Measurements from ENCODE around the gene LIPM.
"Not testable (repeated sequence)": the region's sequence is repeated elsewhere in the genome, so short reads cannot be mapped to it uniquely, and the experiment has no call there.

LIPM gene

DNA sequence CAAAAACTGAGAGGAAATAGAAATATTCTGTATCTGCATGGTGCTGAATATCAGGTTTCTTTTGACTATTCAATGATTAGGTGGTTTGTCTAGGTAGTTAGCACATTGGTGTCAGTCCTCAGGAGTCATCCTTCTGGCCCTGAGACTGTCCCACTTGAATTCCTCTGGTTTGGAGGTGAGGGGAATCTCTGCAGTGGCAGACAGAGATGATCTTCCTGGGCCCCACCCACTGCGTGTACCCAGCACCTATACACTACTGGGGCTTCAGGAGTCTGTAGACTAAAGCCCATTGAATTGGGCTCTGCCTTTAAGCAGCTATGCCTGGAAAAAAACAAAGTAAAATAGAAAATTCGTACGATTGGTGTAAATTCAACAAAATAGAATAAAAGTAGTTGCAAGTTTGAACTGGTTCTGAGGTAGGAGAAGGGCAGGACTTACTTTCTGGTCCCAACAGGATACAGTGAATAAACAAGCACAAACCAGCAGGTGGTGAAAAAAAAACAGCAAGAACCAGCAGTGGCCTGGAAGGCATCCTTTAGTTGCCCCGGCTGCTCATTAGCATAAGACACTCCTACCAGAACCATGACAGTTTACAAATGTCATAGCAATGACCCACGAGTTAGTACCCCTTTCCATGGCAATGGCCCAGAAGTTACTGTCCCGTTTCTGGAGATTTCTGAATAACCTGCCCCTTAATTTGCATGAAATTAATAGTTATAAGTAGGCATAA lies 1.7 kb downstream of the LIPM start:
- DNase-seq = no peak

DNA sequence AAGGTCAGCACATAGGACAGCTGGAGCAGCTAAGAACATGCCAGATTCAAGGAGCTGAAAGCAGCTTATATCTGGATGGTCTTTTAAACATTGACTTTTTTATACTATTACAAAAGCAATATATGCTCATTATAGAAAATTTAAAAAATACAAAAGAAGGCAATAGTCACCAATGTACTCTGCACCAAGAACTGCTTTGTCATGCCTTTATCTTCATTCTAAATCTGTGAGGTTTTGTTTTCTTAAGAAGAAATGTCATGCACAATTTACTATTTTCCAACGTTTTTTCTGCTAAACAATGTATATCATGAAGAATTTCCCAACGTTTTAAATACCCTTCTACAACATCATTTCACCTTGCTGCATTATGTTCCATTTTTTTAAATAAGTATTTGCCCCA lies 2.8 kb downstream of the LIPM start:
- no peak for DNase-seq

DNA sequence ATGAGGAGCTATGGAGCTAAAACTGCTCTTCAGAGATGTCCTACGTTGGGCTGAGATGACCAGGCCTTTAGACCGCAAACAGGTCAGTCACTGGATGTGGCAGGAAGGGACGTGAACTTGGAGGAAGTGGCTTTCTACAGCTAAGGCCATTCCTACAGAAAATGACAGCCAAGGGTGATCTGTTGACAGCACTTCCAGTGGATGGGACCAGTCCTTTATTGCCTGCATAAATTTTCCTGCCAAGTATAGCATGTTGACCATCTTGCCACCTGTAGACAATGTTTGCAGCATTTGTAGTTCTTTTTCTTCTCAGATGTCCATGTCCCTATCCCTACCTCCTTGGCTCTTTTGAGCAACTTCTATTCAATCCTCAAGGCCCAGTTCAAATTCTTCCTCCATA lies 3.4 kb downstream of the LIPM start:
- no peak for DNase-seq

DNA sequence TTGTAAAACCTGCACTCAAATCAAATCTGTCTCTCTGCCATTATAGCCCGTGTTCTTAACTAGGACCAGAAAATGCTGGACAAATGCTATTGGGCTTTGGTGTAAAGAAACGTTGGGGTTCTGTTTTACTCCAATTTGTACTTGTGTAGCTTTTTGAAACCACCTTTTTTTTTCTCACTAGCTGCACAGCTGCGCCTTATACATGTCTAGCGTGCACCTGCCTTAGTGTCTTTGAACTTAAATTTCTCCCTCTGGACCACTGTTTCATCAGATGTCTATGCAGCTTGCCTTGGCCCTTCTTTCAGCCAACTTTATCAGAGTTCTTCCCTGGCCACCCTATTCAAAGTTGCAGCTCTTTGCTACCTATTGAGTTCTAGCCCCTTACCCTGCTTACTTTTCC lies 7.1 kb downstream of the LIPM start:
- no peak for DNase-seq

DNA sequence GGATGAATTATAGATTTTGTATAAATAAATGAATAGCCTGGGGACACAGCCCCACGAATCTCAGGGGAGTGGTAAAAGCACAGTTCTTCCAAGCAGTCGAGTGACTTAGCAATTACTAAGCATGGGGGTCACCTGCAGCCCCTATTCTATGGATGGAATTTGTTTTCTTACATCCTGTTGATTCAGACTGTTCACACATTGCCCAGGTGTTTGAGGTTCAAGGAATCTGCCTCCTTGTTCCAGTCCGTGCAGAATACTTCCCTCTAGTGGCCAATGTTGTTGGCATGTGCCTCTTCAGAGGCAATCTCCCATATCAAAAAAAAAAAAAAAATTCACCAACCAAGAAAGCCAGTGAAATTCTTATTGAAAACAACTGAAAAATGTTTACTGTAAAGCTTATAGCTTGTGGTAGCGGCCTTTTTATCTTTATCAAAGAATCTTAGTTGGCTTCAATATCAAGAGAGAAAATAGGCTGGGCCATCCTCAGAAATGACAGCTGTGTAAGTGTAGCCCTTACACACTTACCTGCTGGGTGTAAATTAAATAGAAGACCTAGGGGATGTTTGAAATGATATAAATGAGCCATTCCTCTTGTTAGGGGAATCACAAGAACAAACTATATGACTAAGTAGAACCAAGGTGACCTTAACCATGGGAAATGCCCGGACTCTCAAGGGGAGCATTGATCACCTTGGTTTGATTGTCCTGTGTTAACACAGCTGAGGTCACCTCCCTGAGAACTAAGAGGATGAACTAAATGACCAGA lies 7.8 kb downstream of the LIPM start:
- DNase-seq = no peak

DNA sequence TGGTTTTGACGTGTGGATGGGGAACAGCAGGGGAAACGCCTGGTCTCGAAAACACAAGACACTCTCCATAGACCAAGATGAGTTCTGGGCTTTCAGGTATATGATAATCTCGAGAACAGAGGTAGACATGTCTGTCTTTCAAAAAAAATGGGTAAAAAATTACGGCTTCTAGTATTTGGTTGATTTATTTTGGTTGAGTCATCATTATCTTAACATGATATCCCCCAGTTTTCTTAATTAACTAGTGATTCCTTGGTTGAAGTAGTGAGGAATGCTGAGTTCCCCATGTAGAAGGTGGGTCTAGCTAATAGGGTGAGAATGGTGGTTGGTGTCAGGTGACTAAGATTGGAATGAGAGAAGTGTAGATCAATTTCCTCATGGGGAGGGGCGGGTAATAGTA lies 10.7 kb downstream of the LIPM start:
- no peak for DNase-seq

DNA sequence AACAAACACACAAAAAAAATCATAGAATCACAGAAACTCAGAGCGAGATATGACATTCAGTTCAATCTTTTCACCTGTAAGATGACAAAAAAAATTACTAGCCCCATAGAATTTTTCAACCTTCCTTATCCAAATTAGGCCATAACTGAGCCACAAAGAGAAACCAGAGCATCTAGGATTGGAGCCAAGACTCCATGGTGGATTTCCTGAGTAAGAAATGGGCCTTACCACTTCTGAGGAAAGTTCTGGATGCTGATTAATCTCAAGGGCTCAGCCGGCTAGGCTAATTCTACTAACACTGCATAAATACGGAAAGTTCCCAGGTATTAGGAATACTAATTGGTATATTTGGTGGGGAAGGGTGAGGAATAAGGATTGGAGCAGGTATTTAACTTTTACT lies 16.8 kb downstream of the LIPM start:
- DNase-seq = no peak

DNA sequence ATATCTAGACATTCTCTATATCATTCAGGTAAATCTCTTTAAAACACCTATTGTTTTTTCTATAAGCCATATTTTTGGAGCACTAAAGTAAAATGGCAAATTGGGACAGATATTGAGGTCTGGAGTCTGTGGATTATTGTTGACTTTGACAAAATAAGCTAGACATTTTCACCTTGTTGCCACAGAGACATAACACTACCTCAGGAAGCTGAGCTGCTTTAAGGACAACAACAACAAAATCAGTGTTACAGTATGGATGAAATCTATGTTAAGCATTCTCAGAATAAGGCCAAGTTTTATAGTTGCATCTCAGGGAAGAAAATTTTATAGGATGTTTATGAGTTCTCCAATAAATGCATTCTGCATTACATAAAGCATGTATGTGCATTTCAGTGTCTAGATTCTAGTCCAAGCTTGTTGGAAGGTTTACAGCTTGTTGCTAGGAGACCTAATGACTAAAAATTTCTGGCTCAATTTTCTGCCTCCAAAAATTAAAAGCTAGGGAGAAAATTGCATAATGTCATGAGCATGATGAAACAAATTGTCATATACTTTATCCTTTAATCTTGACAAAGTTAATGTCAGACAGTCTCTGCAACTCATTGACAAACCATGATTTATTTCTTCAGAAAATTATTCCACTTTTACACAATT lies 18.3 kb downstream of the LIPM start:
- DNase-seq = no peak

DNA sequence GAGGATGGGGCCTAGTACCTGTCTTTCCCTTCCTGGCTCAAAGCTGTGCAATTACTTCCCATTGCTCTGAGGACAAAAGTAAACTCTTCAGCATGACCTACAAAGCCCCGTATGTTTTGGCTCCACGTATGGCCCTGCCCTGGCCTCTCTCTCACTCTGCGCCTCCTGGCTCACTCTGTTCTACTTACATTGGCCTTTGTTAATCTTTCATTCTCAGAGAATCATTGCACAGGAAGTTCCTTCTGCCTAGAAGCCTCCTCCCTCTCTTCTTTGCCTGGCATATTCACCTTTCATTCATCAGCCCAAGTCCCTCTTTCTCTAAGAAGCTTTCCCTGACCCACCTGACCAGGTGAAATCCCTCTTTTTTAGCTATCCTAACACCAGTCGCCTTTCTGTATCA lies 23.9 kb downstream of the LIPM start:
- no peak for DNase-seq

DNA sequence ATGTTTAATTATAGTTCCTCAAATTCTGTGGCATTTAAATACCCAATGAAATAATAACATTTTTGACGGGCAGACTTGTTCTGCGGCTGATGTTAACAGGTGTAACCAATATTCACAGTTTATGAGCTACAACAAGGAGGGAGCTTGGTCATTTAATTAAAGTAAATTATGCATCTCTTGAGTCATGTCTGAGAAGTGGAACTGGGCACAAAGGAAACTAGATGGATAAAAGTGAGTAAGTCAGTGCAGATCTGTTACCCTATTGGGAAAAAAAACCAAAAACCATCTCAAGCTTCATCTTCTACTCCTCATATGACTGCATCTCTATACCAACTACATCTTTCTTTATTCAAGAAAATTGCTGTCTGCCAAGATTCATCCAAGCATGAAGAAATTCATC lies 25.1 kb downstream of the LIPM start:
- DNase-seq = no peak

DNA sequence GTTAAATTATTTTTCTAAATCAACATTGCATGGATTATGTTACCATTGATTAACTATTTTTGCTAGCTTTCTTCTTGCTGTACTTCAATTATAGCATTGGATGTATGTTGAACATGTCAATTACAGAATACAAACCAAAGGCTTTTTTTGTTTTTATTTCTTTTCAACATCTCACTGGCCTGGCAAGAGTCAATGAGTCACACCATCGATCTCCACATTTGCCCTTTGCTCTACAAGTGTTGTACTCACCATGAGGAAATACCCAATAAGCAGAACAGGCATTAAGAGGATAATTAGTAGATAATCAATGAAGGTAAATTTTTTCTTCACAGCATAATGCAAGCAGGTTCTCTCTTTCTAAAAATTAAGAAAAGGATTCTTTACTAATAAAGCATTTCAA lies 25.8 kb downstream of the LIPM start:
- no peak for DNase-seq

DNA sequence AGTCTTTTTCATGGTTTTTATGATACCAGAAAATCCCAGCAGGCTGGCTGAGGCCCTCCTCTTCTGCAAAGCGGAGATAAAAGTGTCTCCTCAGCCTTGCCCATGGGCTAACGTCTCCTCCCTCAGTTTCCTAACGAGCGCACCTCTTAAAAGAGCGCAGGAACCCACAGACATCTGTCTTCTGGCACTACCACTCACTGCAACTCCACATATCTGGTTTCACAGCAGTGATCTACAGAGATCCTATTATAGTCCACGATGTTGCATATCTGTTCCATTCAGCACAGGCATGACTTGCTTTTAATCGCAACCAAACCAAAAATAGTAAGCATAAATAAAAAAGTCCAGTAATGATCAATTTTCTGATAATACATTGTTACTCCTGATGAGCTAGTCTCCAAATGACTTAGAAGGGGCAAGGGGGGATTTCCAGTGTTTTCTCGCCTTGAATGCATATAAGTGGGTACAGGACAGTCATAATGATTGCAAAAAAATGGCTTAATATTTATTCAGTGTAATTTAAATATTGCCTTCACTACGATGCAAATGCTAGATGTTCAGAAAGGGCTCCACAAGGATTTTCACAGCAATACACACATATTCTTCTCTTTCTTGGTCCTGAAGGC lies 28.2 kb downstream of the LIPM start:
- DNase-seq = no peak

DNA sequence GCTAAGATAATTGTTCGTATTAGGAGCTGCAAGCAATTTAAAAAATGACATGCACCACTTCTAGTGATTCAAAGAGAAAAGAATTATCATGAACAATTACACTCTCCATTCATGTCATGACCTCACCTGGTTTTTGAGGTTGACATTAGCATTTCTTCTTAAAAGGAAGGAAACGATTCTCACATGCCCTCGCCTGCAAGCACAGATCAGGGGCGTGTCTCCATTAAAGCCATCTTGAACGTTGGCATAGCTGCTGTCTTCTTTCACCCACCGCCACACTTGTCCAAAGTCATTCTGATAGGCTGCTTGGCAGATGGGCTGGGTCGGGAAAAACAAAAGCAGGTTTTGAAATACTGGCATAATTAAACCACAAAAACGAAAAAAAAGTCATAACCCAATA lies 29.2 kb downstream of the LIPM start:
- peak; percentile 11 for DNase-seq

DNA sequence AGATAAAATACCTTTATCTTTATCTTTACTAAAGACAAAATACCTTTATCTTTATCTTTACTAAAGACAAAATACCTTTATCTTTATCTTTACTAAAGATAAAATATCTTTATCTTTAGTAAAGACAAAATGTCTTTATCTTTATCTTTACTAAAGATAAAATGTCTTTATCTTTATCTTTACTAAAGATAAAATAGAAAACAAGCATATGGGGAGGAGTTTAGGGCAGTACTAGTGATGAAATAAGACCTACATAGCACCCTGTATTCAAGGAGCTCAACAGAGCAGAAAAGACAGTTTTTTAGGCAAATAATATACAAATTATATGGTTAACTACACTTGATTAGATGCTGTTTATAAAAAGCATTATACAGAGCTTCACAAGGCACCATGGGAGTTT lies 29.8 kb downstream of the LIPM start:
- DNase-seq = no peak

DNA sequence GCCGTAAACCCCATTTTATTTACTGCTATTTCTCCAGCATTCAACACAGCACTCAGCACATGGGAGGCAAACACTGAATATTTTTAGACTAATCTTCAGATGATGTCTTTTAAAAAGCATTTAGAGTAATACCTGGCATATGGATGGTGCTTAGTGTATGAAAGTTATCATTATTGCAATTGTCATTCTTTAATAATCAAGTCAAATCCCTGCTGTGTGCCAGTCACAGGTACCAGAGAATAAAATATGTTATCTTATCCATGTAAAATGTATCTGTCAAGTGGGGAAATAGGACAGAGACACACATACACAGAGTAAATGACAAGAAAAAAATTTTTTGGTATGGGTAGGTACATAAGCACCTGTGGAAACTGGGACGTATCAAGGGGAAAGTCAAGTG lies 30.6 kb downstream of the LIPM start:
- DNase-seq = no peak

DNA sequence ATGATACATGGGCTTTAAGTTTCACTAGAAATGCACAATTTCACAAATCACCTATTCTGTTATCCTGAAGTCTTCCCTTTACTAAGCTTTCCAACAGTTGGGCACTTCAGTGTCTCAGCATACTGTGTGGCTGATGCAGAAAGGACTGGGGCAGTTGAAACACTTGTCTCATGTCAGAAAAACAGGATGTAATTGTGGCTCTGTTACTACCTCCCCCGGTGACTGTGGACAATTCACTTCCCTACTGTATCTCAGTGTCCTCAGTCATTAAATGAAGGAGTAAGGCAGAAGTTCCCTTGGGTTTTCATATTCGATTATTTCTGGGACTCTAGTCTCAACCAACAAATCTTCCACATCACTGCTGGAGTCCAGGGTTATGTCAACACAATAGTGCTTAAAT lies 31.2 kb downstream of the LIPM start:
- no peak for DNase-seq

DNA sequence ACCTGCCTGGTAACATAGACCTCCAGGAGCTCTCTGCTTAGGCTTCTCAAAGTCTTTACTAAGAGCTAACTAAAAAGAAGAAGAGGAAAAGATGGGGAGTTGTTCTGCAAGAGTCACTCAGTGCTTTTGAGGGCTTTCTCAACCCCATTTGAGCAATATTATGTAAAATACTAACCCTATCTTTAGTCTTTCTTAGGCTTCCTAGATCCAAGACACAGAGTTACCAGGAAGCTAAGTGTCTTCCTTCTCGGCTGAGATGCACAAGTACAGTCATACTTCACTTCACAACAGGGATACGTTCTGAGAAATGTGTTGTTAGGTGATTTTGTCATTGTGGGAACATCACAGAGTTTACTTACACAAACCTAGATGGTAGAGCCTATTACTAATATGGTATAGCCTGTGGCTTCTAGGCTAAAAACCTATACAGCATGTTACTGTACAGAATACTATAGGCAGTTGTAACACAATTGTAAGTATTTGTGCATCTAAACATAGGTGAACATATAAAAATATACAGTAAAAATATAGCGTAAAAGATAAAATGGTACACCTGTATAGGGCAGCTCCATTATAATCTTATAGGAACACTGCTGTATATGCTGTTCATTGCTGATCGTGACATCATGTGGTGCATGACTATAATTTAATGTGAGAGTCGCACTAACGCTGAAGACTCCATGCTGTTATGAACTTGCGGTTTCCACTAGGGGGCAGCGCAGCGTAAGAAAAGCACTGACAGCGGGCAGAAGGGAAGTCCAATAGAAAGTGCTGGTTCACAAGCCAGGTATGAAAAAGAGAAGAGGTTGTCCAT lies 32.8 kb downstream of the LIPM start:
- peak; percentile 89 for DNase-seq

DNA sequence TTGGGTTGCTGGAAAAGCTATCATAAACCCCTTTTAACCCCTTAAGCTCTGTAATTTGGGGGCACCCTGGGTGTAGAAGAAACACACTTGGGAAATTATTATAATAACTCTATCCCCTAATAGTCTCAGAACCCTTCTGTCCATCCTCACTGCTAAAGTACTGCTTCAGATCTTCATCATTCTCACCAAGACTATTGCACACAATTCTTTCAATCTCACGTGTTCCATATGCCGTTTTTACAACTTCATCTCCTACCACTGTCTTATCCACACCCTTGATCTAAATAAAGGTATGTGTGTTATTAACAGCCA lies 33.3 kb downstream of the LIPM start:
- DNase-seq = no peak

DNA sequence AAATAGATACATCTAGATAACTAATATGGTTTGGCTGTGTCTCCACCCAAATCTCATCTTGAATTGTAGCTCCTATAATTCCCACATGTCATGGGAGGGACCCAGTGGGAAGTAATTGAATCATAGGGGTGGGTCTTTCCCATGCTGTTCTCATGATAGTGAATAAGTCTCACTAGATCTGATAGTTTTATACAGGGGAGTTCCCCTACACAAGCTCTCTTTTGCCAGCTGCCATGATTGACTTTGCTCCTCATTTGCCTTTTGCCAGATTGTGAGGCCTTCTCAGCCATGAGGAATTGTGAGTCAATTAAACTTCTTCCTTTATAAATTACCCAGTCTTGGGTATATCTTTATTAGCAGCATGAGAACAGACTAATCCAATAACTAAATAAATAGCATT lies 35.1 kb downstream of the LIPM start:
- DNase-seq = not testable (repeated sequence)

DNA sequence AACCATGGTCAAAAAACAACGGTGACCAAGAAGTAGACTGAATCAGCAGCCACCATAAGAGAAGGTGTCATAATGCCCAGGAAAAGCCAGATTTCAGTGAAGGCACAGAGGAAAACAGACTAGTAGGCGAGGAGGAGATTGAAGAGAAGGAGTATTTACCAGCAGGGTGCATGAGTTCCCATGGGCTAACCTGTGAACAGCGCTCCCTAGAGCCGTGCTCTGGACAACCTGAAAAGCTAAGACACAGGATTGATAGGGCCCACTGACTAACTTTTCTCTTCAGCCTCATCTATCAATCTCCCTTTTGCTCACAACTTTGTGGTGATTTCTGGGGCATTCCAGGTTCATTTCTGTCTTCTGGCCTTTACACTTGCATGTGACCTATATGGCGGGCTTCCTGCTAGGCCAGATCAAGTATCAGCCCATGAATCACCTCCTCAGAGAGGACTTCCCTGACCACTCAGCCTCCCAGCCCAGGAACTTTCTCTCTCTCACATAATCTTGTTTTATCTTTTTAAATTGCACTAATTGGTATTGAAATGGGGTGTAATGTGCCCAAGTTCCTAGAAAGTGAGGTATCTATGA lies 36.3 kb downstream of the LIPM start:
- DNase-seq = no peak

DNA sequence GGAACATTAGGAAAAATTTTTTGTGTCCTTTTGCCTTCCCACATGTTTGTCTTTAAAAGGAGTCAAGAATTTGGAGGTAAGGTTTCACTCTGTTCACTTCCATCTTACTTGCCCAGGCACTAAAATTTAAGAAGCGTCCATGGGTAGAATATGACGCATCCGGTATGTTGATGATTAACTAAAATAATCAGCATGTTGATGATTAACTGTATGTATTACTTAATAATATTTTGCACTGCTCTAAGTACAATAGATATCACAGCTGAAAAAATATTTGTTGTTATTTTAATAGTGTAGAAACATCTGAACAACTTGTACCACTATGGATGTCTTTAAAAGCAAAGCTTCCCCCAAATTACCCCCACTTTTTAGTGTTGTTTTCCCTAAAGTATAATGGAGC lies 37.6 kb downstream of the LIPM start:
- no peak for DNase-seq

DNA sequence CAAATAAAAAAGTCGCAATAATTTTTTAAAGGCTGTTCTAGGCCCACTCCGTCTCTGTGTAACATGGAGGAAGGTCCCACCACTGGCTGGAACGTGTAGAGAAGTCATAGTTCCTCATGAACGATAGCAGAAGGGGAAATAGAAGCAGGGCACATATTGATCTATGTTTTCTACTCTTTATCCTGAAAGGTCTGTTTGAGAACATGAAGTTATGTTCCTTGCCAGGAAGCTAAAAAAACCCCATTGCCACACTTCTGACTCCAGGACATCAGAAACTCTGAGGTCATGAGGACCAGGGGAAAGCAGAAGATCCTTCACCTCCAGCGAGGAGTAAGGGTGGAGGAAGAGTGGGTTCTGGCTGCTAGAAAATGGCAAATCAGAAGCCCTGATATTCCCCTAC lies 38.4 kb downstream of the LIPM start:
- DNase-seq = no peak
